ENCODE measurements around the gene CD300A. TPM values are rescaled to one million over a fixed set of nuclear protein-coding genes. Genes with fewer than 3 reads are reported as not detected.
A peak's percentile ranks its signal among the peaks of the same experiment; 100 is the strongest.

CD300A gene
- total RNA-seq, 4 donors from 2014 or later: 1.2 to 4.1 (median 2.4) TPM

- TF ChIP-seq POLR2A (IDR thresholded peaks at IDR 0.05; ENCODE audit: low read depth) (no peak), CTCF (IDR thresholded peaks at IDR 0.05) (no peak), POLR2AphosphoS5 (IDR thresholded peaks at IDR 0.05) (no peak), EP300 (IDR thresholded peaks at IDR 0.05) (no peak)
- Histone ChIP-seq H3K27me3 (peaks cover 0 to 35% (median 0%) of the 10 kb centered on the region in 4 donors), H3K9me3 (no peaks in the 10 kb centered on the region), H3K36me3 (no peaks in the 10 kb centered on the region), H3K4me3 (no peak overlapping the region), H3K4me1 (no peaks in the 10 kb centered on the region), H3K27ac (replicated peaks in 1 of 4) (no peak overlapping the region)
- intact Hi-C loops (cut with DNase I): no loop called here
- WGBS: 86% methylated on average over 9 of the region's 9 CpGs
- DNase-seq (ENCODE audit: extremely low spot score): no peak
These were observed 24.3 kb downstream of the CD300A start for GRCh38 chr17:74490716-74491115.

- TF ChIP-seq CTCF (IDR thresholded peaks at IDR 0.05) (no peak), EP300 (IDR thresholded peaks at IDR 0.05) (no peak), POLR2A (IDR thresholded peaks at IDR 0.05; ENCODE audit: low read depth) (no peak), POLR2AphosphoS5 (IDR thresholded peaks at IDR 0.05) (no peak)
- Histone ChIP-seq H3K27me3 (peaks cover 0 to 39% (median 0%) of the 10 kb centered on the region in 4 donors), H3K36me3 (no peaks in the 10 kb centered on the region), H3K9me3 (no peaks in the 10 kb centered on the region), H3K27ac (replicated peaks in 1 of 4) (no peak overlapping the region), H3K4me1 (no peaks in the 10 kb centered on the region), H3K4me3 (no peak overlapping the region)
- DNase-seq (ENCODE audit: extremely low spot score): no peak
- WGBS: 71% methylated on average over 7 of the region's 7 CpGs
- intact Hi-C loops (cut with DNase I): no loop called here
These were observed 25.2 kb downstream of the CD300A start for GRCh38 chr17:74491626-74492025.

GRCh38 chr17:74493331-74493833 lies 26.9 kb downstream of the CD300A start:
- Histone ChIP-seq H3K4me1 (no peaks in the 10 kb centered on the region), H3K9me3 (no peaks in the 10 kb centered on the region), H3K27ac (replicated peaks in 1 of 4) (no peak overlapping the region), H3K36me3 (no peaks in the 10 kb centered on the region), H3K4me3 (no peak overlapping the region), H3K27me3 (peaks cover 0 to 39% (median 0%) of the 10 kb centered on the region in 4 donors)
- intact Hi-C loops (cut with DNase I): no loop called here
- TF ChIP-seq CTCF (IDR thresholded peaks at IDR 0.05): peak; percentile 78 to 93 (median 84)
- TF ChIP-seq POLR2AphosphoS5 (IDR thresholded peaks at IDR 0.05): no peak
- TF ChIP-seq EP300 (IDR thresholded peaks at IDR 0.05): no peak
- no peak for TF ChIP-seq POLR2A (IDR thresholded peaks at IDR 0.05; ENCODE audit: low read depth)
- no peak for DNase-seq (ENCODE audit: extremely low spot score)
- 32% methylated on average over 9 of the region's 11 CpGs for WGBS

GRCh38 chr17:74497471-74497870 lies 31.0 kb downstream of the CD300A start:
- intact Hi-C loops (cut with DNase I): no loop called here
- Histone ChIP-seq H3K9me3 (no peaks in the 10 kb centered on the region), H3K36me3 (no peaks in the 10 kb centered on the region), H3K27me3 (peaks cover 0 to 34% (median 0%) of the 10 kb centered on the region in 4 donors), H3K4me3 (no peak overlapping the region), H3K27ac (replicated peaks in 1 of 4) (no peak overlapping the region), H3K4me1 (no peaks in the 10 kb centered on the region)
- TF ChIP-seq CTCF (IDR thresholded peaks at IDR 0.05): no peak
- no peak for TF ChIP-seq POLR2A (IDR thresholded peaks at IDR 0.05; ENCODE audit: low read depth)
- TF ChIP-seq EP300 (IDR thresholded peaks at IDR 0.05): no peak
- no peak for TF ChIP-seq POLR2AphosphoS5 (IDR thresholded peaks at IDR 0.05)
- WGBS: 64% methylated on average over 5 of the region's 5 CpGs
- no peak for DNase-seq (ENCODE audit: extremely low spot score)

GRCh38 chr17:74499992-74500391 lies 33.6 kb downstream of the CD300A start:
- no peak for DNase-seq (ENCODE audit: extremely low spot score)
- 78% methylated on average over 3 of the region's 3 CpGs for WGBS

More at GRCh38 chr17:74499992-74500391, 33.6 kb downstream of the CD300A start:
- Histone ChIP-seq H3K4me3 (no peak overlapping the region), H3K9me3 (no peaks in the 10 kb centered on the region), H3K27ac (replicated peaks in 1 of 4) (no peak overlapping the region), H3K36me3 (no peaks in the 10 kb centered on the region), H3K27me3 (peaks cover 0 to 20% (median 0%) of the 10 kb centered on the region in 4 donors), H3K4me1 (no peaks in the 10 kb centered on the region)
- TF ChIP-seq EP300 (IDR thresholded peaks at IDR 0.05) (no peak), POLR2A (IDR thresholded peaks at IDR 0.05; ENCODE audit: low read depth) (no peak), POLR2AphosphoS5 (IDR thresholded peaks at IDR 0.05) (no peak), CTCF (IDR thresholded peaks at IDR 0.05) (no peak)
- intact Hi-C loops (cut with DNase I): no loop called here

All from esophagus muscularis mucosa (tissue), 4 donors.